OCI-LY3 (cell line): Measurements from ENCODE around the gene RAP1GDS1.
"Not testable (repeated sequence)": the region's sequence is repeated elsewhere in the genome, so short reads cannot be mapped to it uniquely, and the experiment has no call there.

Experiments
- H2AFZ ChIP-seq: fragments of 200-600, 300-600 bp; shearing (Covaris generic); 2 replicates; pipeline ENCODE4 v1.6.0; 2014; ENCODE audit warnings: antibody characterized with exemption, low read depth, low read length
- H3K27ac ChIP-seq: fragments of 200-600, 300-600 bp; sonication (generic); 2 replicates; pipeline ENCODE4 v1.5.1; 2014; ENCODE audit warnings: mild to moderate bottlenecking, low read length, moderate library complexity, mixed read lengths
- H3K27me3 ChIP-seq: fragments of 200-600, 300-600 bp; sonication (generic); 2 replicates; pipeline ENCODE4 v1.6.1; 2014; ENCODE audit warnings: low read depth, low read length, mixed read lengths
- H3K36me3 ChIP-seq: fragments of 200-600, 300-600 bp; sonication (generic); replicated peaks from 2 replicates; pipeline ENCODE3; 2014; ENCODE audit warnings: low read depth, low read length, mixed read lengths
- H3K4me1 ChIP-seq: fragments of 300-600, 200-600 bp; sonication (generic); 2 replicates; pipeline ENCODE4 v1.6.1; 2014; ENCODE audit warnings: low read length, mixed read lengths
- H3K4me2 ChIP-seq: fragments of 200-600, 300-600 bp; sonication (generic); 2 replicates; pipeline ENCODE4 v1.6.1; 2014; ENCODE audit warnings: low read length, mixed read lengths
- H3K4me3 ChIP-seq: fragments of 300-600, 200-600 bp; sonication (generic); 2 replicates; pipeline ENCODE4 v1.5.1; 2014; ENCODE audit warnings: antibody characterized with exemption, mild to moderate bottlenecking, low read length, moderate library complexity
- H3K79me2 ChIP-seq: fragments of 300-600, 200-600 bp; shearing (Covaris generic); 2 replicates; pipeline ENCODE4 v1.6.1; 2014; ENCODE audit warnings: mild to moderate bottlenecking, low read length, mixed read lengths
- H3K9ac ChIP-seq: fragments of 300-600, 200-600 bp; shearing (Covaris generic); 2 replicates; pipeline ENCODE4 v1.6.0; 2014; ENCODE audit warnings: mild to moderate bottlenecking, low read length, moderate library complexity
- H3K9me3 ChIP-seq: fragments of 200-600, 300-600 bp; shearing (Covaris generic); 2 replicates; pipeline ENCODE4 v1.6.1; 2014; ENCODE audit warnings: low read length, mixed read lengths; ENCODE audit not compliant: insufficient read depth
- H4K20me1 ChIP-seq: fragments of 200-600, 300-600 bp; sonication (generic); 2 replicates; pipeline ENCODE4 v1.6.1; 2016; ENCODE audit warnings: low read length, mixed read lengths; ENCODE audit not compliant: insufficient read depth
- CTCF ChIP-seq: fragments of 200-600, 300-600 bp; sonication (generic); IDR thresholded peaks from 2 replicates; pipeline ENCODE4 v1.5.1; 2014; ENCODE audit warnings: antibody characterized with exemption, low read length, low read depth
- EZH2phosphoT487 ChIP-seq: fragments of 200-600 bp; shearing (Covaris generic); IDR thresholded peaks from 2 replicates; pipeline ENCODE4 v1.6.1; 2018; ENCODE audit warnings: antibody characterized with exemption, mixed run types, low read depth

RAP1GDS1 gene

DNA sequence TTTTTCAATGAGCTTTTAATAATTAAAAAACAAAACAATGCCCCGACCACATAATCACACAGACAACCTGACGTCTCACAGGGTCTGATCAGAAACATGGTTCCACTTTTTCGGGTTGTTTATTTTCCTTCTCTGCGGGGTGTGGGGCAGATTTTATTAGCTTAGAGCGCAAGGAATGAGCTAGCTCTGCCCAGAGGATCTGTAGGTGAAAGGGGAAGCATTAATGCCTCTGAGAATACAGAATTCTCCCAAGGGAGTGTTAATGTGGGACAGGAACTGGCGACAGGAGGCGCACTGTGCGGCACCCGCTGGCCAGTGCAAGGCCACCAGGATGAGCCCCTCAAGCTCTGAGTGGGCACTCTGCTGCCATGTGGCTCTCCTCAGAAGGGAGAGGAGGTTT is 215.7 kb downstream of the RAP1GDS1 start:
- Histone ChIP-seq H3K36me3 (peaks cover 29% of the 10 kb centered on the region), H4K20me1 (no peaks in the 10 kb centered on the region), H3K9ac (no peak overlapping the region), H3K4me2 (no peak overlapping the region), H3K27ac (no peak overlapping the region), H2AFZ (no peak overlapping the region), H3K9me3 (no peaks in the 10 kb centered on the region), H3K4me3 (no peak overlapping the region), H3K79me2 (no peaks in the 10 kb centered on the region), H3K27me3 (no peaks in the 10 kb centered on the region), H3K4me1 (peaks cover 21% of the 10 kb centered on the region)
- TF ChIP-seq EZH2phosphoT487 (no peak), CTCF (no peak)

GRCh38 chr4:98479590-98479989 is 218.4 kb downstream of the RAP1GDS1 start:
- H3K9me3 ChIP-seq, H3K9ac ChIP-seq, H3K4me3 ChIP-seq, H2AFZ ChIP-seq, H3K79me2 ChIP-seq, H4K20me1 ChIP-seq, H3K27ac ChIP-seq, H3K4me2 ChIP-seq, H3K27me3 ChIP-seq: not testable (repeated sequence)
- H3K36me3 ChIP-seq: peaks cover 15% of the 10 kb centered on the region
- H3K4me1 ChIP-seq: peaks cover 39% of the 10 kb centered on the region

- Histone ChIP-seq H3K36me3 (peaks cover 7% of the 10 kb centered on the region), H3K79me2 (peaks cover 6% of the 10 kb centered on the region; the same call in 1 of the 2 replicates), H3K27me3 (no peaks in the 10 kb centered on the region), H3K4me1 (peaks cover 39% of the 10 kb centered on the region), H3K9me3 (no peaks in the 10 kb centered on the region), H4K20me1 (no peaks in the 10 kb centered on the region), H3K4me3 (no peak overlapping the region), H3K9ac (no peak overlapping the region), H3K27ac (no peak overlapping the region), H3K4me2 (no peak overlapping the region), H2AFZ (no peak overlapping the region)
- TF ChIP-seq CTCF (no peak), EZH2phosphoT487 (no peak)
These were observed 219.4 kb downstream of the RAP1GDS1 start for GRCh38 chr4:98480535-98480934.

- H3K4me1 ChIP-seq: peaks cover 39% of the 10 kb centered on the region
- no peak overlapping the region for H3K27ac ChIP-seq
- peaks cover 5% of the 10 kb centered on the region for H3K36me3 ChIP-seq
- H3K27me3 ChIP-seq: no peaks in the 10 kb centered on the region
- H3K4me2 ChIP-seq: no peak overlapping the region
- no peak overlapping the region for H3K4me3 ChIP-seq
- TF ChIP-seq CTCF: no peak
- no peak for TF ChIP-seq EZH2phosphoT487
- no peaks in the 10 kb centered on the region for H4K20me1 ChIP-seq
- H3K79me2 ChIP-seq: peaks cover 6% of the 10 kb centered on the region; the same call in 1 of the 2 replicates
- H3K9ac ChIP-seq: no peak overlapping the region
- H2AFZ ChIP-seq: no peak overlapping the region
- no peaks in the 10 kb centered on the region for H3K9me3 ChIP-seq
These were observed 220.0 kb downstream of the RAP1GDS1 start for GRCh38 chr4:98481167-98481566.

DNA sequence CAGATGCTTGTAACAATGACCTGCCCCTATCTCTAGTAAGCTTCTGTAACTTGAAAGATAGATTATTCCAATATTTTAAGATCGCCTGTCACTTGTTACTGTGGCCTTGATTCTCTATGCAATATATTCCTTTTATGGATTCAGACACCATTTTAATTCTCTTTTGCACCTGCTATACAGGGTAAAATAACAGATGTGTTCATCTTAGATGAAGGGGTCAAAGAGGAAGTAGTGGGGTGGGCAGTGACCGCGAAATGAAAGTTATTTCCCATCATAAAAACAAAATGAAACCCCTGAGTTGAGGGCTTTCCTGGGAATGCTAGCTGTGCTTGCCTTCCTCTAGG is 221.3 kb downstream of the RAP1GDS1 start:
- peak overlapping the region; percentile 87 for H3K4me2 ChIP-seq
- peak overlapping the region; percentile 41; the same call in 1 of the 2 replicates for H3K9ac ChIP-seq
- no peaks in the 10 kb centered on the region for H4K20me1 ChIP-seq
- H3K9me3 ChIP-seq: no peaks in the 10 kb centered on the region
- H3K4me1 ChIP-seq: peaks cover 39% of the 10 kb centered on the region
- H3K4me3 ChIP-seq: peak overlapping the region; percentile 58
- H3K36me3 ChIP-seq: peaks cover 3% of the 10 kb centered on the region
- TF ChIP-seq EZH2phosphoT487 (no peak), CTCF (no peak)
- H3K79me2 ChIP-seq: peaks cover 6% of the 10 kb centered on the region; the same call in 1 of the 2 replicates
- no peaks in the 10 kb centered on the region for H3K27me3 ChIP-seq
- no peak overlapping the region for H2AFZ ChIP-seq
- peak overlapping the region; percentile 65 for H3K27ac ChIP-seq
